Activated CD8-positive, alpha-beta T cell treated with anti-CD3 and anti-CD28 coated beads for 36 hours (primary cell): ENCODE measurements around the gene UGT1A8. TPM values are rescaled to one million over a fixed set of nuclear protein-coding genes. Genes with fewer than 3 reads are reported as not detected.
A peak's percentile ranks its signal among the peaks of the same experiment; 100 is the strongest.
"Not testable (repeated sequence)": the region's sequence is repeated elsewhere in the genome, so short reads cannot be mapped to it uniquely, and the experiment has no call there.

Experiments
- ATAC-seq: fragments of 200-7000 bp; cut with Tn5 transposase; one replicate; pipeline ENCODE4 v1.10.0; 2021; ENCODE audit warnings: mild to moderate bottlenecking, moderate library complexity
- CTCF ChIA-PET: fragments of 350-600 bp; sonication (Branson Sonifier 250); formaldehyde crosslinking; loops from one replicate; lab custom pipeline; 2021; ENCODE audit warnings: antibody characterized with exemption; lab: Charles Lee
- POLR2A ChIA-PET: fragments of 350-600 bp; sonication (Branson Sonifier 250); formaldehyde crosslinking; loops from one replicate; lab custom pipeline; 2021; ENCODE audit warnings: antibody characterized with exemption; lab: Charles Lee
- DNase-seq: peaks from one replicate; pipeline ENCODE4 v3.0.0-alpha.2; 2020
- H3K27ac Mint-ChIP-seq: one replicate; pipeline ENCODE4 v1.8.0; 2021; ENCODE audit warnings: mild to moderate bottlenecking, mixed read lengths
- H3K27me3 Mint-ChIP-seq: one replicate; pipeline ENCODE4 v1.8.0; 2021; ENCODE audit warnings: mixed read lengths
- H3K36me3 Mint-ChIP-seq: one replicate; pipeline ENCODE4 v1.8.0; 2021; ENCODE audit warnings: low read depth, mixed read lengths
- H3K4me1 Mint-ChIP-seq: one replicate; pipeline ENCODE4 v1.8.0; 2021; ENCODE audit warnings: low read depth, mixed read lengths
- H3K4me3 Mint-ChIP-seq: one replicate; pipeline ENCODE4 v1.8.0; 2021; ENCODE audit warnings: mild to moderate bottlenecking, moderate library complexity, mixed read lengths
- H3K9me3 Mint-ChIP-seq: one replicate; pipeline ENCODE4 v1.8.0; 2021; ENCODE audit warnings: mixed read lengths
- intact Hi-C: fragments of 100-400 bp; cut with micrococcal nuclease; formaldehyde crosslinking; loops from one replicate; pipeline ENCODE4 v1.10.0; 2022
- total RNA-seq, 2 experiments: library from RNA; stranded (reverse); gene quantifications; one replicate each; pipeline ENCODE4 v1.2.3, GENCODE V29; 2021
- TF ChIP-seq, protein P1 (sequence below): fragments of 200-600 bp; IDR thresholded peaks from one replicate; pipeline ENCODE4 v1.8.0; 2022; ENCODE audit warnings: antibody characterized with exemption, mild to moderate bottlenecking

The UGT1A8 gene
- total RNA-seq, 2 experiments from 2014 or later: not detected

DNA sequence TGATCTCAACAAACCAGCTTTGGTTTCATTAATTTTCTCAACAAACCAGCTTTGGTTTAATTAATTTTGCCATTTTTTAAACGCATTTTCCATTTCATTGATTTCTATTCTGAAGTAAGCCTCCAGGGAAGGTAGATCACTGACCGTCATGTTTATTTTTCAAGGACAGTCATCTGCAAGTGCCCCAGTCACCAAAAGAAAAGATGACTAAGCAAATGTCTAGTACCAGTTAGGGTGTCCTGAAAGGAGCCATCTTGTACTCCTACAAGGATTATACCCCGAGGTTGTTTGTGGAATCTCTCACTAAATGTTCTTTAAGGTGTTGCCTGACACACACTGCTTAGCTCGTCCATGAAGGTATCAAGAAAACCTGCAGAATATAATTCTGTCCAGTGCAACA is 6.1 kb upstream of the UGT1A8 start:
- no peak overlapping the region for H3K4me3 Mint-ChIP-seq
- H3K36me3 Mint-ChIP-seq: no peaks in the 10 kb centered on the region
- H3K27me3 Mint-ChIP-seq: peaks cover 16% of the 10 kb centered on the region
- DNase-seq (no peak), ATAC-seq (no peak)
- no peaks in the 10 kb centered on the region for H3K4me1 Mint-ChIP-seq
- TF ChIP-seq, protein P1, sequence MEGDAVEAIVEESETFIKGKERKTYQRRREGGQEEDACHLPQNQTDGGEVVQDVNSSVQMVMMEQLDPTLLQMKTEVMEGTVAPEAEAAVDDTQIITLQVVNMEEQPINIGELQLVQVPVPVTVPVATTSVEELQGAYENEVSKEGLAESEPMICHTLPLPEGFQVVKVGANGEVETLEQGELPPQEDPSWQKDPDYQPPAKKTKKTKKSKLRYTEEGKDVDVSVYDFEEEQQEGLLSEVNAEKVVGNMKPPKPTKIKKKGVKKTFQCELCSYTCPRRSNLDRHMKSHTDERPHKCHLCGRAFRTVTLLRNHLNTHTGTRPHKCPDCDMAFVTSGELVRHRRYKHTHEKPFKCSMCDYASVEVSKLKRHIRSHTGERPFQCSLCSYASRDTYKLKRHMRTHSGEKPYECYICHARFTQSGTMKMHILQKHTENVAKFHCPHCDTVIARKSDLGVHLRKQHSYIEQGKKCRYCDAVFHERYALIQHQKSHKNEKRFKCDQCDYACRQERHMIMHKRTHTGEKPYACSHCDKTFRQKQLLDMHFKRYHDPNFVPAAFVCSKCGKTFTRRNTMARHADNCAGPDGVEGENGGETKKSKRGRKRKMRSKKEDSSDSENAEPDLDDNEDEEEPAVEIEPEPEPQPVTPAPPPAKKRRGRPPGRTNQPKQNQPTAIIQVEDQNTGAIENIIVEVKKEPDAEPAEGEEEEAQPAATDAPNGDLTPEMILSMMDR: no peak
- intact Hi-C loops: no loop called here
- ChIA-PET CTCF (no interaction called here), POLR2A (interaction anchor here (0.7 kb wide), 1 partner anchor 632 kb away, joined by 3 read pairs; no protein-coding TSS in a partner anchor)
- H3K27ac Mint-ChIP-seq: no peak overlapping the region
- peaks cover 11% of the 10 kb centered on the region for H3K9me3 Mint-ChIP-seq

DNA sequence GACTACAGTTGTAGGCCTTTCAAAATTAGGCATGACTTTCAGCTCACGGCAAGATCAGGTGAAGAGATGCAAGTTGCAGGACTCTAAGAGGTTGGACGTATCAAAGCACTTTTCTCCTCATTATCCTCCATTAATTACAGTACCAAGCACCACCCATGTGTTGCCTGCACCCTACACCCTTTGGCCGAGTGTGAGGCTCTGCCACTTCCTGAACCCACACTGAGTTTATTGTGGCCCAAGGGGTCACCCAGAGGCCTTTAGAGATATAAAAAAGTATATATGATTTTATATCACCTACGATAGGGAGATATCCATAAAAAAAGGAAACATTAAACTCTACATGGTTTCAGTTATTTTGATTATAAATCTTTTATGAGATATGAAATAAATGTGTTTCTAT is 2.8 kb downstream of the UGT1A8 start:
- Mint-ChIP-seq H3K4me1 (no peaks in the 10 kb centered on the region), H3K4me3 (no peak overlapping the region), H3K36me3 (no peaks in the 10 kb centered on the region), H3K9me3 (peaks cover 2% of the 10 kb centered on the region), H3K27me3 (peaks cover 24% of the 10 kb centered on the region), H3K27ac (no peak overlapping the region)
- POLR2A ChIA-PET: no interaction called here
- intact Hi-C loops: no loop called here
- DNase-seq (no peak), ATAC-seq (no peak)
- TF ChIP-seq, protein P1: no peak
- CTCF ChIA-PET: no interaction called here

DNA sequence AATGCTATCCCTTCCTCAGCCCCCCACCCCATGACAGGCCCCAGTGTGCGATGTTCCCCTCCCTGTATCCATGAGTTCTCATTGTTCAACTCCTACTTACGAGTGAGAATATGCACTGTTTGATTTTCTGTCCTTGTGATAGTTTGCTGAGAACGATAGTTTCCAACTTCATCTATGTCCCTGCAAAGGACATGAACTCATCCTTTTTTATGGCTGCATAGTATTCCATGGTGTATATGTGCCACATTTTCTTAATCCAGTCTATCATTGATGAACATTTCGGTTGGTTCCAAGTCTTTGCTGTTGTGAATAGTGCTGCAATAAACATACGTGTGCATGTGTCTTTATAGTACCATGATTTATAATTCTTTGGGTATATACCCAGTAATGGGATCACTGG is 4.4 kb downstream of the UGT1A8 start:
- peaks cover 19% of the 10 kb centered on the region for H3K27me3 Mint-ChIP-seq
- H3K36me3 Mint-ChIP-seq, CTCF ChIA-PET, intact Hi-C loops, H3K4me1 Mint-ChIP-seq, H3K9me3 Mint-ChIP-seq, H3K27ac Mint-ChIP-seq, POLR2A ChIA-PET, ATAC-seq, DNase-seq, H3K4me3 Mint-ChIP-seq: not testable (repeated sequence)

DNA sequence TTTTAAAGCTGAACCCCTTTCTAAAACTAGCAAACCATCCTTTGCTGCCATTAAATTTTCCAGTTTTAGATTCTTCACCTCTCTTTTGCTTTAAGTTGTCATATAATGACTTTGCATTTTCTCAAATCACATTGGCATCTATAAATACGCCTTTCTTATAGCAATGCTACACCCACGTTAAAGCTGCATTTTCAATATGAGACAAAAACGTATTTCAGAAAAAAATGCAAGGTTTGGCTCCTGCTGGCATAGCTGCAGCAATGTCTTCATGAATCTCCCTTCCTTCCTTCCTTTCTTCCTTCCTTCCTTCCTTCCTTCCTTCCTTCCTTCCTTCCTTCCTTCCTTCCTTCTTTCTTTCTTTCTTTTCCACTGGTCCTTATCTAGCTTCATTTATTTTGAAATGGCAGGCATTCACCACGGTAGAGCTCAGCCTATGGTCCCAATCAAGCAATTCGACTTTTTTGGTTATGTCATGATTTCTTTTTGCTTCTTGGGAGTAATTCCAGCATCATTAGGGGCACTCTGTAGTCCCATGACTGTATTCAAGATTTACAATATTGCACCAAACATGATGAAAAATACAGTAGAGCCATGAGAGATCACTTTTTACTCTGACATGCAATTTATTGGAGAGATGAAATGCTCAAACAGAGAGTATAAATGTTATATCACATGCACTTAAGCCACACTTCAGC is 10.0 kb downstream of the UGT1A8 start:
- intact Hi-C loops: no loop called here
- ATAC-seq (no peak), DNase-seq (no peak)
- Mint-ChIP-seq H3K27ac (no peak overlapping the region), H3K4me3 (no peak overlapping the region), H3K4me1 (no peaks in the 10 kb centered on the region), H3K9me3 (peaks cover 9% of the 10 kb centered on the region), H3K27me3 (peaks cover 13% of the 10 kb centered on the region), H3K36me3 (no peaks in the 10 kb centered on the region)
- ChIA-PET POLR2A (interaction anchor here (0.7 kb wide), 1 partner anchor 54 kb away, joined by 3 read pairs; no protein-coding TSS in a partner anchor), CTCF (no interaction called here)
- TF ChIP-seq, protein P1: no peak

DNA sequence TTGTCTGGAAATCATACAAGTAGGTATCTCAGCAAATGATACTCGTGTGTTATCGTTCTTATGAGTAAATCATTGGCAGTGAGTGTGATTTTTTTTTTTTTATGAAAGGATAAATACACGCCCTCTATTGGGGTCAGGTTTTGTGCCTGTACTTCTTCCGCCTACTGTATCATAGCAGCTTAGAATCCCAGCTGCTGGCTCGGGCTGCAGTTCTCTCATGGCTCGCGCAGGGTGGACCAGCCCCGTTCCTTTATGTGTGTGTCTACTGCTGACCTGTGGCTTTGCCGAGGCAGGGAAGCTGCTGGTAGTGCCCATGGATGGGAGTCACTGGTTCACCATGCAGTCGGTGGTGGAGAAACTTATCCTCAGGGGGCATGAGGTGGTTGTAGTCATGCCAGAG is 18.9 kb downstream of the UGT1A8 start, which contains the start of gene UGT1A10:
Gene UGT1A10, plus strand, starts transcription at position 143 of the 400 bp plus-strand sequence. Its CDS starts 75 bp downstream, at position 218.
- CTCF ChIA-PET, H3K4me1 Mint-ChIP-seq: not testable (repeated sequence)
- peaks cover 15% of the 10 kb centered on the region for H3K27me3 Mint-ChIP-seq

DNA sequence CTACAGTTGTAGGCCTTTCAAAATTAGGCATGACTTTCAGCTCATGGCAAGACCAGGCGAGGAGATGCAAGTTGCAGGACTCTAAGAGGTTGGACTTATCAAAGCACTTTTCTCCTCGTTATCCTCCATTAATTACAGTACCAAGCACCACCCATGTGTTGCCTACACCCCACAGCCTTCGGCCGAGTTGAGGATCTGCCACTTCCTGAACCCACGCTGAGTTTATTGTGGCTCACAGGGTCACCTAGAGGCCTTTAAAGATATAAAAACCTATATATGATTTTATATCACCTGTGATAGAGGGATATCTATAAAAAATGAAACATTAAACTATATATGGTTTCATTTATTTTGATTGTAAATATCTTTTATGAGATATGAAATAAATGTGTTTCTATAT is 21.4 kb downstream of the UGT1A8 start:
- Mint-ChIP-seq H3K36me3 (no peaks in the 10 kb centered on the region), H3K4me1 (peaks cover 7% of the 10 kb centered on the region), H3K9me3 (no peaks in the 10 kb centered on the region), H3K27me3 (peaks cover 11% of the 10 kb centered on the region), H3K27ac (no peak overlapping the region), H3K4me3 (no peak overlapping the region)
- CTCF ChIA-PET: no interaction called here
- POLR2A ChIA-PET: no interaction called here
- TF ChIP-seq, protein P1: no peak
- ATAC-seq: no peak
- DNase-seq: peak; percentile 10
- intact Hi-C loops: no loop called here

More for the DNA sequence above, 18.9 kb downstream of the UGT1A8 start, which contains the start of gene UGT1A10:
- POLR2A ChIA-PET, ATAC-seq, intact Hi-C loops, DNase-seq, H3K36me3 Mint-ChIP-seq, H3K4me3 Mint-ChIP-seq, H3K27ac Mint-ChIP-seq, H3K9me3 Mint-ChIP-seq: not testable (repeated sequence)
